Measurements from ENCODE around the gene DMD.
"Not testable (repeated sequence)": the region's sequence is repeated elsewhere in the genome, so short reads cannot be mapped to it uniquely, and the experiment has no call there.

The DMD gene

DNA sequence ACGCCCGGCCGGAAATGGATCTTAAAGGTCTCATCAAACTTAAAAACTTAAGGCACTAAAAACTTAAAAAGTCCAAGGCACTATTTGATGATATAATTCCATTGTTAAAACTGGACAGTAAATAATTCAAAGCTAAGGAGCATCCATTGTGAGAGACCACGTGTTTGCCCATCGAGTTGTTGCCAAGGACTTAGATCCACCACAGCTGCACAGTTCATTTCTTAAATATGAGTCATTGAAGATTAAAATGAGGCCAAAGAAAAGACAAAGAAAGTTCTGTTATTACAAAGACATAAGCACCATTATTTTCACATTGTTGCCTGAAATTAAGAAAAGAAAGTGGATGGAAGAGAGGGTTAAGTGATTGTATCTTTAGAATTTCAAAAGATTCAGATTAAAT is 1728.0 kb downstream of the DMD start:
- DNase-seq, result no peak

- DNase-seq, result no peak
Measured at GRCh38 chrX:31480696-31481095, 1730.7 kb downstream of the DMD start.

- no peak for DNase-seq
Measured at GRCh38 chrX:31471229-31471628, 1740.1 kb downstream of the DMD start.

DNA sequence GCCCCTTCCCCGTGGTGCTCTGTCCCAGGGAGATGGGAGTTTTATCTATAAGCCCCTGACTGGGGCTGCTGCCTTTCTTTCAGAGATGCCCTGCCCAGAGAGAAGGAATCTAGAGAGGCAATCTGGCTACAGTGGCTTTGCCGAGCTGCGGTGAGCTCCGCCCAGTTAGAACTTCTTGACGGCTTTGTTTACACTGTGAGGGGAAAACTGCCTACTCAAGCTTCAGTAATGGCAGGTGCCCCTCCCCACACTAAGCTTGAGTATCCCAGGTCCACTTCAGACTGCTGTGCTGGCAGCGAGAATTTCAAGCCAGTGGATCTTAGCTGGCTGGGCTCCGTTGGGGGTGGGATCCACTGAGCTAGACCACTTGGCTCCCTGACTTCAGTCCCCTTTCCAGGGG is 1740.6 kb downstream of the DMD start:
- not testable (repeated sequence) for DNase-seq

GRCh38 chrX:31464306-31464915 is 1746.9 kb downstream of the DMD start:
- no peak for DNase-seq

- no peak for DNase-seq
Measured at GRCh38 chrX:31461266-31461665, 1750.1 kb downstream of the DMD start.

GRCh38 chrX:31459361-31459760 is 1752.0 kb downstream of the DMD start:
- no peak for DNase-seq

DNA sequence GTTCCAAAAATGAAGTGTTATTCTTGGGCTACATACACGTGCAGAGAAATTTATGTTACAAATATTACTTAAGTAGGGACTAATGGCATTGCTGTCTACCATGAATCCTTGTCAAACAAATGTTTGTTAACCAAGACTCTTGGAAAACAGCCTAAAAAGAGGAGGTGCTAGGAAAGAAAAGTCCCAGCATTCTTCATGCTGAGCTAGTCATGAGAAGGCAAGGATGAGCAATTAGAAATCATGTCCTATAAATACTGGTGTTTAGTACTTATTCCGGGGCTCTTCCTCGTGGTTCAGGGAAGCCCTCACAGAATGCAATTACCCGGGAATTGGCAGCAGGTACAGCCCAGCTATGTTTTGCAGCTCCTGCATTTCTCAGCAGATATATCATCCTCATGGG is 1761.4 kb downstream of the DMD start:
- DNase-seq, result no peak

GRCh38 chrX:31449081-31449480 is 1762.3 kb downstream of the DMD start:
- no peak for DNase-seq

GRCh38 chrX:31445542-31445941 is 1765.8 kb downstream of the DMD start:
- no peak for DNase-seq

DNA sequence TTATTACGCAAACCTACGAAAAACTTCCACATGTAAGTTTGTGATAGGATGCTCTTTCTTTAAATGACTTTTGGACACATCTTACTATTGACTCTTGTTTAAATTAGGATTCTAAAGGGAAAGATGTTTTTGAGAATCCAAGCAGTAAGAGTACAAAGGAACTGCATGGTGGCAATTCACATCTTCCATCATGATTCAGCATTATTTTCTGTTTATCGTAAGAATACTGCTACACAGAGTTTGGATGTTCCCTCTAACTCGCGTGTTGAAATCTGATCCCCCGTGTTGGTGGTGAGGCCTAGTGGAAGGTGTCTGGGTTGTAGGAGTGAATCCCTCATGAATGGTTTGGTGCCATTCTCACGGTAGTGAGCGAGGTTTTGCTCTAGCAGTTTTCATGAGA is 1767.7 kb downstream of the DMD start:
- no peak for DNase-seq

DNA sequence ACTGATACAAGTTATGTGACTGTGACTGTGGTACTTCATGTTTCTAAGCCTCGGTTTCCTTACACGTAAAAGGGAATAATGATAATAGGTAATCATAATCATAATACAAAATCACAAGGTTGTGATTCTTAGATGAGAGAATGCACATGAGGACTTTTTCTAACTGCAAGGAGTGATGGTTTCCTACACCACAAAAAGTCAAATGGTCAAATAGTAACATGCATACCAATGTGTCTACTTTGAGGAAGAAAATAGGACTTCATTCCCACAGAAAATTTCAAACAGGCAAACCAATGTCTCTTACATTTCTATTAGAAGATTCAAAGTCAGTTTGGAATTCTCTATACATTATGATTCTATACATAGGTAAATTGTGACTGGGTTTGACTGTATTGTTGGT is 1770.8 kb downstream of the DMD start:
- DNase-seq, result no peak

DNA sequence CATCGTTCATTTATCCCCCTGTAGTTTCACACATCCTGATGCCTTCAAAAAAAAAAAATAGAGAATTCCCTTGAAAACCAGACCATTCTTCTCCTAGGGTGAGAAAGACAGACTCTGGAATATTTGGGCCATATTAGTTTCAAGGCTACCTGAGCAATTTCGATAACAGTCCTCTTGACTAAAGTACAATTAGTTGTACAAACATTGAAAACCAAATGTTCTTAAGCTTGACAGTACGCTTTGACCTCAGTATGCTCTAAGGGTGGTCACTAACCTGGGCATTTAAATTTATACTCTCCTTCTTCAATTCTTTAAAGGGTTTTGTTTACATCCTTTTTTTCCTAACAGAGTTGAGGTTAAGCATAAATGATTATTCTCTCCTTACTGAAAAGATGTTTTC is 1774.9 kb downstream of the DMD start:
- DNase-seq, result no peak

DNA sequence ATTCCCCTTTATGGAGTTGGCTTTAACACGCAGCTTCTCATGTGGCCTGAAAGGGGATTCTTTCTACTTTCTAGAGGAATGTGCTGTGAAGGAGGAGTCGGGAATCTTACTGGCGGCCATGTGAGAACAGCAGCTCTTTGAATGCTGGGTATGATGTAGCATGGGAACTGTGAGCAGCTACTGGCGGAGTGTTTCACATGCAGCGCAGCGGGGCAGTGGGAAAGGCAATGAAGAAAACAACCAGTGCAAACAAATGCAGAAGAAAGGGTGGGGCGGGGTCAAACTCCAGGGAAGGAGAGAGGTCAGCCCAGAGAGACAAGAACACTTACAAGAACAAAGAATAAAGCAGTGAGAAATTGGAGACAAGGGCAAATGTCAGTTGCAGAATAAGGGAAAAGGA is 1775.8 kb downstream of the DMD start:
- peak; percentile 1 for DNase-seq

DNA sequence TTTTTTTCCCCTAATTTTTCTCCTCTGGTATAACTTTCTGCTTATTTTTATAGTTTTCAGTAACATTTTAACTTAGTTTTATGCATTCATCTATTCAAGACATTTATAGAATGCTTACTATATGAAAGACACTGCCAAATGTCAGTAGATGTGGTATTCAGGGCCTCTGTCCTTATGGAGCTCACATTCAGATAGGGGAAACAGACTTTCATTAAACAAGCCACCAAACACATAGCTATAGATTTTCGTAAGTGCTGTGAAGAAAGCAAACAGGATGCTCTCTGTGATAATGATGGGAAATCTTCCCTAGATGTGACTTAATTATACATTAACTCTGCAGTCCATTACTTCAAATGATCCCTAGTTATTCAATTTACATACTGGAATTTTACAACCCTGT is 1777.5 kb downstream of the DMD start:
- DNase-seq, result no peak

DNA sequence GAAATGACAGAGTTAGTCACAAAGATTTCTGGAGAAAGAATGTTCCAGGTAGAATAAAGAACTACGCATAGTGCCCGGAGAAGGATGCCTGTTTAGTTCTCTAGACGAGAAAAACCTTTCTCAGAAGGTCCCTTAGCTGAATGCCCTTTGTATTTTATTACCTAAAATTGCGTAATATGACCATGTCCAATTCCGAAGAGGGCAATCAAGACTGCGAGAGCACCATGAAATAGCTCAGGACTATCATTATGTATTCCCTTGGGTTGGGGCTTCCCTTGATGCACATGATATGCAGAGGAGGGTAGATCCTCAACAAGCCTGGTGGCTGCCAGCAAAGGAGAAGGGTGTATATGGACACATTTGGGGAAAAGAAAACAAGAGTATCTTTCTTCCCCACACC is 1781.4 kb downstream of the DMD start:
- no peak for DNase-seq

DNA sequence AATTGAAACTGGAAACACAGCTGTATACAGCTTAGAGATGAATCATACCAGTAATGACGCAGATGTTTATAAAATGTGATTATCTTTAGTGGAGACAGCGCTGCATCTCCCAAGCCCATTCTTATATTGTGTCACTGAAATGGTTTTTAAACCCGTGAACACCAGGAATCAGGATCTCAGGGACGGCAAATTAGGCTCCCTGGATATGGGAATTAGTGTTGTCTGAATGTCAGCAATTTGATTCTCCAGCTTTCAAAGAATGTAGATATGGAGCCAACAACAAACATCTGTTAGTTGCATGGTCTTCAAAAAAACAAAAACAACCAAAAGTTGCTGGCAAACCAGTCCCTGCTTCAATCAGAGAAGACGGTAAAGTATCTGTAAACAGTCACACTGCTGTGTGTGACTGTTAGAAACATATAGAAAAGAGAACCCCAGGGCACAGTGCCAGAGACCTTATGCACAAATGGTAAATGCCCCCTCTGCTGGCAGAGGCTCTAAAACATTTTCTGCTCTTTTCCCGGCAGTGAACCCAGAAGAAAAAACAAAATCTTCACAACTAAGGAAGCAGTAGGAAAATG is 1787.7 kb downstream of the DMD start:
- DNase-seq, result peak; percentile 79

GRCh38 chrX:31421441-31421840 is 1789.9 kb downstream of the DMD start:
- no peak for DNase-seq

GRCh38 chrX:31420711-31421151 is 1790.6 kb downstream of the DMD start:
- DNase-seq, result no peak

DNA sequence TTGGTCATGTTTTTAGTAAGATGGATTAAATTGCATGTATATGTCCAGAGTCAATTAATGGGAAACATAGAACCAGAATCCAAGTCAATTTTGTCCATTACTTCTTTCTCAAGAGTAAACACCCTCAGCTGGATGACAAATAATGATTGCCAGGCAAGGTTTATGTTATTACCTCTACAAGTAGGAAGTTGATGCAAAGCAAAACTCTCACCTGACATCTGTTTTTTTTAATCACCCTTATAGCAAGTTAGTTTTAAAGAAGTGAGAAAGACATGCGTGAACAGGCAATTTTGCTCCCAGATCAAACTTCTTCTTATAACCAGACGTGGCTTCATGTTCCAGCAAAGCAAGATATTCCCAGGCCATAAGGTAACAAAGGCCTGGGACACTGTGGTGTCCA is 1791.0 kb downstream of the DMD start:
- DNase-seq, result no peak

DNA sequence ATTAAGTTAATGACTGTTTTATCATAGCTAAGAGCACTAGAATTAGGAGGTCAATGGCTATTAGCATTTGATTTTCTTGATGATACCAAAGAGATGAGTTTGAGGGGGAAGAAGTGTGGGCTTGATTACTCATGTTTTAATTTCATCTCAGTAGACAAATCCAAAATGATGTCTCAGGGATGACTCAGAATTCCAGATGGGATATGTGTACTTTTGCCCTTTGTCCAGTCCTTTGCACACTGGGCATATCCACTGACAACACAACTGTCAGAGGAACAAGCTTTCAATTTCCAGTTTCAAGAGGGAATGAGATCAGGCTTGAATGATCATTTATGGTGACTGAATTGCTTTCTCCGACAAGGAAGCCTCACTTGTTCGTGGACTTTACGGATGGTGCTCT is 1814.2 kb downstream of the DMD start:
- DNase-seq, result no peak

- DNase-seq, result no peak
Measured at GRCh38 chrX:31392513-31392912, 1818.8 kb downstream of the DMD start.

- no peak for DNase-seq
Measured at GRCh38 chrX:31388946-31389345, 1822.4 kb downstream of the DMD start.

DNA sequence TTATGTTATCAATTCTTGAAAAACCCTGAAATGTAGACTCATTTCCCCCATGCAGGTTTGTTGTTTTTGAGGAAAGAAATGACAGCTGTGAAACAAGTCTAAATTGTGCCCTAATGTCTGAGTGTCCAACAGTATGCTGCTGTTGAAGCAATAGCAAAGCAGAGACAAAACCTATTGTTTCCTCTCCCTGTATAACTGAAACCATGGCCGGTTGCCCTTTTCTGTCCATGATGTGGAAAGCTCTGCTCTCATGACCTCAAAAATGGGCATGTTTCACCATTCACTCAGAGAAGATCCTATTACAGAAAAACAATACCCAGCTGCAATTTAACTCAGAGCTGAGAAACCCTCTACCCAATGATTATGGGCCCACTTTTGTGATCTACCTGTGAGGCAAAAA is 1826.9 kb downstream of the DMD start:
- no peak for DNase-seq

DNA sequence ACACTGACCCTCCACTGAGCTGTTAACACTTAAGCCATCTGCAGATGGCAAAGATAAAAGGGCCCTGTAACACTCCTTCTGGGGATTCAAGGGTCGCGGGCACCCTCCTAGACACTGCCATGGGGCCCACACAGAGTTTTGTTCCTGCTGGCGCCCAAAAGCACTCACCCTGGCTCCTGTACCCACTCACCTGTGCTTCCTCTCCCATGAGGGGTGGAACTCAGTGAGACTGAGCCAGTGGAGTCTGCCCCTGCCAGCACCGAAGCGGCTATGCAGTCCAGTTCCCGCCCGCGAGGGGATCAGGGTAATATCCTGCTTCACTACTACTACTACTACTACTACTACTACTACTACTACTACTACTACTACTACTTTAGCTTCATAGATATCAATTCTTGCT is 1827.4 kb downstream of the DMD start:
- no peak for DNase-seq

All from NCI-H82 (cell line).